ENCODE results near the gene HSPA1B. TPM values are rescaled to one million over a fixed set of nuclear protein-coding genes. Genes with fewer than 3 reads are reported as not detected.
"Not testable (repeated sequence)": the region's sequence is repeated elsewhere in the genome, so short reads cannot be mapped to it uniquely, and the experiment has no call there.

Gene HSPA1B
- total RNA-seq, 4 donors from 2014 or later, result 85.7 to 199 (median 146) TPM

GRCh38 chr6:31795616-31796298 lies 31.8 kb upstream of the HSPA1B start, which contains the start of gene VARS1:
Gene VARS1, minus strand, starts transcription at chr6:31795752. Its CDS starts 535 bp downstream, at chr6:31795217.
- H3K4me3 ChIP-seq, result peak within 1 kb of the TSS; percentile 89 to 98 (median 93)
- peak; percentile 35 to 36 for TF ChIP-seq POLR2A (IDR thresholded peaks at IDR 0.05)
- TF ChIP-seq CTCF (IDR thresholded peaks at IDR 0.05), result peak; percentile 83 to 98 (median 94)
- no peaks in the 10 kb centered on the region for H3K9me3 ChIP-seq
- H3K36me3 ChIP-seq, result peaks cover 0 to 8% (median 0%) of the 10 kb centered on the region in 3 donors
- H3K27ac ChIP-seq, result peak within 1 kb of the TSS; percentile 93 to 98 (median 97)
- DNase-seq, result peak; percentile 88 to 96 (median 95)
- H3K4me1 ChIP-seq, result peaks cover 0 to 15% (median 9%) of the 10 kb centered on the region in 4 donors
- no peaks in the 10 kb centered on the region for H3K27me3 ChIP-seq

- no peaks in the 10 kb centered on the region for H3K27me3 ChIP-seq
- peaks cover 0 to 7% (median 0%) of the 10 kb centered on the region in 3 donors for H3K36me3 ChIP-seq
- no peak overlapping the region for H3K4me3 ChIP-seq
- DNase-seq, result no peak
- TF ChIP-seq POLR2A (IDR thresholded peaks at IDR 0.05) (no peak), CTCF (IDR thresholded peaks at IDR 0.05) (no peak)
- no peaks in the 10 kb centered on the region for H3K9me3 ChIP-seq
- peak overlapping the region in 2 of 4 donors; percentile 47 to 98 for H3K27ac ChIP-seq
- H3K4me1 ChIP-seq, result peaks cover 0 to 11% (median 9%) of the 10 kb centered on the region in 4 donors
Measured at GRCh38 chr6:31796993-31797385, 30.5 kb upstream of the HSPA1B start.

GRCh38 chr6:31797588-31797987 lies 29.9 kb upstream of the HSPA1B start:
- Histone ChIP-seq H3K27ac (peak overlapping the region; percentile 19 to 98 (median 50)), H3K4me3 (no peak overlapping the region), H3K27me3 (no peaks in the 10 kb centered on the region), H3K4me1 (peaks cover 0 to 11% (median 9%) of the 10 kb centered on the region in 4 donors), H3K36me3 (peaks cover 0 to 7% (median 0%) of the 10 kb centered on the region in 3 donors), H3K9me3 (no peaks in the 10 kb centered on the region)
- TF ChIP-seq CTCF (IDR thresholded peaks at IDR 0.05), result no peak
- TF ChIP-seq POLR2A (IDR thresholded peaks at IDR 0.05), result no peak
- DNase-seq, result peak in 2 of 3 donors; percentile 68 to 79

- Histone ChIP-seq H3K27ac (no peak overlapping the region), H3K27me3 (no peaks in the 10 kb centered on the region), H3K4me1 (peaks cover 0 to 6% (median 3%) of the 10 kb centered on the region in 4 donors), H3K9me3 (no peaks in the 10 kb centered on the region), H3K36me3 (peaks cover 0 to 7% (median 0%) of the 10 kb centered on the region in 3 donors), H3K4me3 (no peak overlapping the region)
- TF ChIP-seq CTCF (IDR thresholded peaks at IDR 0.05), result no peak
- no peak for TF ChIP-seq POLR2A (IDR thresholded peaks at IDR 0.05)
- DNase-seq, result no peak
Measured at GRCh38 chr6:31799781-31800180, 27.8 kb upstream of the HSPA1B start.

- not testable (repeated sequence) for H3K36me3 ChIP-seq, H3K27me3 ChIP-seq, H3K9me3 ChIP-seq, H3K4me3 ChIP-seq, DNase-seq, H3K27ac ChIP-seq, H3K4me1 ChIP-seq
Measured at GRCh38 chr6:31801031-31801927, 26.3 kb upstream of the HSPA1B start.

Measured in Peyer's patch (tissue), 4 donors.